Hematopoietic multipotent progenitor cell treated with erythropoietin and hydrocortisone succinate and interleukin-3 and kit ligand, for 17 days (in vitro differentiated cells): Measurements from ENCODE around the gene TPSB2.
"Not testable (repeated sequence)": the region's sequence is repeated elsewhere in the genome, so short reads cannot be mapped to it uniquely, and the experiment has no call there.

Experiments
- DNase-seq: peaks from one replicate; pipeline ENCODE4 v3.0.0-alpha.2; 2015; ENCODE audit warnings: low spot score

TPSB2 gene

GRCh38 chr16:1230084-1230470 lies at the start of gene TPSB2:
TPSB2 (minus strand) TSS chr16:1230184; CDS start chr16:1229951, 233 bp downstream.
- DNase-seq, result not testable (repeated sequence)

- DNase-seq, result no peak
Measured at GRCh38 chr16:1279081-1279944, 49.3 kb upstream of the TPSB2 start.

GRCh38 chr16:1278477-1278876 lies 48.5 kb upstream of the TPSB2 start:
- no peak for DNase-seq

GRCh38 chr16:1277617-1278282 lies 47.8 kb upstream of the TPSB2 start:
- DNase-seq, result no peak

GRCh38 chr16:1277151-1277598 lies 47.2 kb upstream of the TPSB2 start:
- no peak for DNase-seq

GRCh38 chr16:1276580-1276878 lies 46.5 kb upstream of the TPSB2 start:
- no peak for DNase-seq

- DNase-seq, result no peak
Measured at GRCh38 chr16:1275791-1276579, 46.0 kb upstream of the TPSB2 start.

- DNase-seq, result no peak
Measured at GRCh38 chr16:1274767-1275166, 44.8 kb upstream of the TPSB2 start.

GRCh38 chr16:1273816-1274215 lies 43.8 kb upstream of the TPSB2 start:
- DNase-seq, result no peak

- DNase-seq, result no peak
Measured at GRCh38 chr16:1272453-1273198, 42.6 kb upstream of the TPSB2 start.

- peak; percentile 78 for DNase-seq
Measured at GRCh38 chr16:1271724-1272413, 41.9 kb upstream of the TPSB2 start.

- no peak for DNase-seq
Measured at GRCh38 chr16:1271380-1271723, 41.4 kb upstream of the TPSB2 start.

- DNase-seq, result not testable (repeated sequence)
Measured at GRCh38 chr16:1269418-1269817, 39.4 kb upstream of the TPSB2 start.

GRCh38 chr16:1265826-1266225 lies 35.8 kb upstream of the TPSB2 start:
- DNase-seq, result no peak

GRCh38 chr16:1265090-1265630 lies 35.2 kb upstream of the TPSB2 start:
- DNase-seq, result no peak

GRCh38 chr16:1264345-1265089 lies 34.5 kb upstream of the TPSB2 start:
- DNase-seq, result no peak

GRCh38 chr16:1263591-1264344 lies 33.8 kb upstream of the TPSB2 start:
- no peak for DNase-seq

GRCh38 chr16:1262846-1263221 lies 32.9 kb upstream of the TPSB2 start:
- no peak for DNase-seq

- DNase-seq, result no peak
Measured at GRCh38 chr16:1262210-1262845, 32.3 kb upstream of the TPSB2 start.
